ENCODE results near the gene TEKT3.

The TEKT3 gene

GRCh38 chr17:15361592-15361991, 20.2 kb upstream of the TEKT3 start:
- no peak for DNase-seq (ENCODE audit: low read depth)
- TF ChIP-seq POLR2A (IDR thresholded peaks at IDR 0.05; ENCODE audit: extremely low read depth, insufficient read length) (no peak), CTCF (IDR thresholded peaks at IDR 0.05; ENCODE audit: low read depth, low read length) (no peak), MYC (IDR thresholded peaks at IDR 0.05; ENCODE audit: low read depth, low read length) (no peak), MAX (IDR thresholded peaks at IDR 0.05; ENCODE audit: low read depth, low read length) (no peak)
- no peak overlapping the region for H3K4me3 ChIP-seq (ENCODE audit: low read depth, low read length)

- no peak overlapping the region for H3K4me3 ChIP-seq (ENCODE audit: low read depth, low read length)
- TF ChIP-seq POLR2A (IDR thresholded peaks at IDR 0.05; ENCODE audit: extremely low read depth, insufficient read length) (no peak), MAX (IDR thresholded peaks at IDR 0.05; ENCODE audit: low read depth, low read length) (no peak), CTCF (IDR thresholded peaks at IDR 0.05; ENCODE audit: low read depth, low read length) (no peak), MYC (IDR thresholded peaks at IDR 0.05; ENCODE audit: low read depth, low read length) (no peak)
- DNase-seq (ENCODE audit: low read depth): no peak
These were observed 19.8 kb upstream of the TEKT3 start for GRCh38 chr17:15361151-15361550.

GRCh38 chr17:15354256-15354655, 12.9 kb upstream of the TEKT3 start:
- TF ChIP-seq MYC (IDR thresholded peaks at IDR 0.05; ENCODE audit: low read depth, low read length): no peak
- TF ChIP-seq CTCF (IDR thresholded peaks at IDR 0.05; ENCODE audit: low read depth, low read length): no peak
- no peak for TF ChIP-seq MAX (IDR thresholded peaks at IDR 0.05; ENCODE audit: low read depth, low read length)
- H3K4me3 ChIP-seq (ENCODE audit: low read depth, low read length): no peak overlapping the region
- DNase-seq (ENCODE audit: low read depth): no peak

GRCh38 chr17:15351925-15352324, 10.5 kb upstream of the TEKT3 start:
- TF ChIP-seq MYC (IDR thresholded peaks at IDR 0.05; ENCODE audit: low read depth, low read length) (no peak), MAX (IDR thresholded peaks at IDR 0.05; ENCODE audit: low read depth, low read length) (no peak), CTCF (IDR thresholded peaks at IDR 0.05; ENCODE audit: low read depth, low read length) (no peak), POLR2A (IDR thresholded peaks at IDR 0.05; ENCODE audit: extremely low read depth, insufficient read length) (no peak)
- peak; percentile 37 for DNase-seq (ENCODE audit: low read depth)
- H3K4me3 ChIP-seq (ENCODE audit: low read depth, low read length): no peak overlapping the region

GRCh38 chr17:15351478-15351840, 10.1 kb upstream of the TEKT3 start:
- DNase-seq (ENCODE audit: low read depth): no peak
- H3K4me3 ChIP-seq (ENCODE audit: low read depth, low read length): no peak overlapping the region
- TF ChIP-seq POLR2A (IDR thresholded peaks at IDR 0.05; ENCODE audit: extremely low read depth, insufficient read length): no peak

GRCh38 chr17:15350777-15351477, 9.5 kb upstream of the TEKT3 start:
- no peak overlapping the region for H3K4me3 ChIP-seq (ENCODE audit: low read depth, low read length)
- TF ChIP-seq CTCF (IDR thresholded peaks at IDR 0.05; ENCODE audit: low read depth, low read length): no peak
- no peak for TF ChIP-seq POLR2A (IDR thresholded peaks at IDR 0.05; ENCODE audit: extremely low read depth, insufficient read length)
- no peak for TF ChIP-seq MYC (IDR thresholded peaks at IDR 0.05; ENCODE audit: low read depth, low read length)
- DNase-seq (ENCODE audit: low read depth): no peak

Data from NB4 (cell line).